Spleen (tissue), 11 donors: ENCODE results near the gene SIX5. TPM values are rescaled to one million over a fixed set of nuclear protein-coding genes. Genes with fewer than 3 reads are reported as not detected.

Experiments
- DNase-seq: peaks from one replicate; pipeline ENCODE4 v3.0.0-alpha.2; 2020
- H3K27ac ChIP-seq, 8 donors: fragments of 200-600 bp; sonication (generic) in 7 of 8; 1 replicate in 4 of 8; 2 replicates in 4 of 8; pipeline versions ENCODE4 v1.5.0 to v1.8.0; 2016 to 2021; ENCODE audit warnings: inconsistent platforms in 4 of 8, mild to moderate bottlenecking in 4 of 8, moderate library complexity in 1 of 8
- H3K27me3 ChIP-seq, 7 donors: fragments of 200-600 bp; sonication (generic) in 6 of 7; replicated peaks in 1 of 7; 1 replicate in 4 of 7; 2 replicates in 3 of 7; pipeline versions ENCODE4 v1.5.0 to v1.8.0; 2016 to 2021; ENCODE audit warnings: inconsistent platforms in 3 of 7, mild to moderate bottlenecking in 1 of 7
- H3K36me3 ChIP-seq, 6 donors: fragments of 200-600 bp; sonication (generic) in 5 of 6; 1 replicate in 4 of 6; 2 replicates in 2 of 6; pipeline versions ENCODE4 v1.5.0 to v1.8.0; 2016 to 2021; ENCODE audit warnings: inconsistent platforms in 2 of 6
- H3K4me1 ChIP-seq, 6 donors: fragments of 200-600 bp; sonication (generic) in 5 of 6; 1 replicate in 3 of 6; 2 replicates in 3 of 6; pipeline versions ENCODE4 v1.5.0 to v1.8.0; 2016 to 2021; ENCODE audit warnings: inconsistent platforms in 3 of 6
- H3K4me3 ChIP-seq, 8 donors: fragments of 200-600 bp; sonication (generic) in 7 of 8; 1 replicate in 4 of 8; 2 replicates in 4 of 8; pipeline versions ENCODE4 v1.5.0 to v1.8.0; 2016 to 2021; ENCODE audit warnings: inconsistent platforms in 4 of 8, mild to moderate bottlenecking in 4 of 8, moderate library complexity in 2 of 8
- H3K9me3 ChIP-seq, 8 donors: fragments of 200-600 bp; sonication (generic) in 7 of 8; 1 replicate in 4 of 8; 2 replicates in 4 of 8; pipeline versions ENCODE4 v1.5.0 to v1.8.0; 2016 to 2021; ENCODE audit warnings: inconsistent platforms in 4 of 8
- POLR2A ChIP-seq, 3 donors: fragments of 450-650 bp; IDR thresholded peaks; one replicate each; pipeline ENCODE4 v1.5.1; 2017; ENCODE audit warnings: antibody characterized with exemption in 3 of 3, mild to moderate bottlenecking in 1 of 3
- POLR2AphosphoS5 ChIP-seq, 3 donors: sonication (generic); formaldehyde crosslinking; IDR thresholded peaks; one replicate each; pipeline ENCODE4 v1.5.1; 2017; ENCODE audit warnings: antibody characterized with exemption in 3 of 3
- WGBS, 5 donors: extraction: QIAGEN DNeasy Blood & Tissue Kit in 3 of 5; methylation state at CpG; one replicate each; pipeline versions ENCODE4 v1.1.5 to v1.1.7; 2013 to 2018; 5-methylcytosine and 5-hydroxymethylcytosine counted together
- intact Hi-C: fragments of 100-400 bp; cut with DNase I; formaldehyde crosslinking; loops from one replicate; pipeline ENCODE4 v1.15.0; 2023; ENCODE audit warnings: low total_unique reads
- polyA plus RNA-seq, 3 donors: library from polyadenylated mRNA; stranded (reverse); fragments of 200-250 nt; gene quantifications; one replicate each; pipeline ENCODE4 v1.2.1, GENCODE V29; 2013
- total RNA-seq, 7 donors: library from RNA; depleted of rRNA in 3 of 7; stranded (reverse); fragments of >200 nt in 3 of 7; fragmentation: NEBNext Ultra II Directional in 4 of 7; extraction: Animal tissue kit (Norgen Biotek cat#: 25700) in 4 of 7; gene quantifications; one replicate each; pipeline versions ENCODE4 v1.1.0 to v1.2.1, GENCODE V29; 2016 to 2021
- TF ChIP-seq, protein P1 (sequence below), 11 experiments: fragments of 200-600 bp in 7 of 11; fragments of 450-650 bp in 4 of 11; sonication (generic) in 4 of 11; IDR thresholded peaks in 8 of 11; conservative IDR thresholded peaks in 3 of 11; 1 replicate in 7 of 11; 2 replicates in 4 of 11; pipeline versions ENCODE4 v1.4.0 to v1.8.0; 2016 to 2021; ENCODE audit warnings: antibody characterized with exemption in 11 of 11, inconsistent platforms in 4 of 11, mild to moderate bottlenecking in 1 of 11
- donor health status: healthy with polysubstance abuse.
- donor health status: DM: no; HTN: no; CAD: no; lungs with moderate emphysema.
- donor health status: DM: no; HTN: no; CAD: no.
- donor health status: Bipolar disorder and iron deficiency.
- donor health status: healthy.
- donor health status: DM: no; HTN: no; CAD: no.
- donor health status: DM: yes; HTN: yes; CAD: no.

The SIX5 gene
- total and polyA plus RNA-seq, 10 donors = 4.4 to 13.2 (median 8.1) TPM

DNA sequence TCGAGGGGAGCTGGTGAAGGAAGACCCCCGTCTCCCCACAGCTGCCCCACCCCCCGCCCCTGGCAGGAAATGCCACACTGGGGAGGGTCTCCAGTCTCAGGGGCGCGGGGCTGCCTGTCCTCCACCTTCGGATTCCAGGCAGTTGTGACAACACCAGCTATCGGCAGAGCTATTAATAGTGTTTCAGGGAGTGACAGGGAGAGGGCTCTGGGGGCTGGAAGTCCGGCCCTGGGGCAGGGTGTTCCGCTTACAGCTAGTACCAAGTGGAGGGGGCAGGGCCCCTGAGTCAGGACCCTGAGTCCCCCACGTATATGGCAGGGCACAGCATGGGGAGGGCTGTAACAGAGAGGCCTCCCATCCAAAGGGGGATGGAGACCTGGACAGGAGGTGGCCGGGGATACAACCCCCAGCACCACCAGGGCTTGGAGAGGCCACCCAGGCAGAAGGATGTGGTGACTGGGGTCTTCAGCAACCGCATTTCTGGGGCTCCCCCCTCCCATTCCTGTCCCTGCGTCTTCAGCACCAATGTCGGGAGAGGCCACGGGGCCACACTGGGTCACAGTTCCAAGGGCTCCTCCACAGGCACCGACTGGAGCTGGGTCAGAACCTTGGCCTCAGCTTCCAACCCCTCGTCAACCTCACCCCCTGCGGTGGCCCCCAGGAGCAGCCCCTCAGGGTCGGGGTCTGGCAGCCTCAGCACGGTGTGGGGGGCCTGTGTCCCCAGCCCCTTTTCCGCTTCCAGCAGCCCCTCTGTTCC is 3.9 kb downstream of the SIX5 start:
- Histone ChIP-seq H3K27me3 (peaks cover 0 to 75% (median 11%) of the 10 kb centered on the region in 7 donors), H3K27ac (peak overlapping the region in 4 of 8 donors; percentile 31 to 89 (median 88)), H3K36me3 (no peaks in the 10 kb centered on the region), H3K4me1 (peaks cover 3 to 62% (median 35%) of the 10 kb centered on the region in 6 donors), H3K4me3 (no peak overlapping the region), H3K9me3 (no peaks in the 10 kb centered on the region)
- 52 to 70% (median 64%) methylated on average over 14 to 21 of the region's 21 CpGs for WGBS, 5 donors
- intact Hi-C loops = no loop called here
- no peak for DNase-seq
- TF ChIP-seq, protein P1, sequence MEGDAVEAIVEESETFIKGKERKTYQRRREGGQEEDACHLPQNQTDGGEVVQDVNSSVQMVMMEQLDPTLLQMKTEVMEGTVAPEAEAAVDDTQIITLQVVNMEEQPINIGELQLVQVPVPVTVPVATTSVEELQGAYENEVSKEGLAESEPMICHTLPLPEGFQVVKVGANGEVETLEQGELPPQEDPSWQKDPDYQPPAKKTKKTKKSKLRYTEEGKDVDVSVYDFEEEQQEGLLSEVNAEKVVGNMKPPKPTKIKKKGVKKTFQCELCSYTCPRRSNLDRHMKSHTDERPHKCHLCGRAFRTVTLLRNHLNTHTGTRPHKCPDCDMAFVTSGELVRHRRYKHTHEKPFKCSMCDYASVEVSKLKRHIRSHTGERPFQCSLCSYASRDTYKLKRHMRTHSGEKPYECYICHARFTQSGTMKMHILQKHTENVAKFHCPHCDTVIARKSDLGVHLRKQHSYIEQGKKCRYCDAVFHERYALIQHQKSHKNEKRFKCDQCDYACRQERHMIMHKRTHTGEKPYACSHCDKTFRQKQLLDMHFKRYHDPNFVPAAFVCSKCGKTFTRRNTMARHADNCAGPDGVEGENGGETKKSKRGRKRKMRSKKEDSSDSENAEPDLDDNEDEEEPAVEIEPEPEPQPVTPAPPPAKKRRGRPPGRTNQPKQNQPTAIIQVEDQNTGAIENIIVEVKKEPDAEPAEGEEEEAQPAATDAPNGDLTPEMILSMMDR (IDR thresholded peaks at IDR 0.05 in 8 of 11, conservative IDR thresholded peaks at IDR 0.05 in 3 of 11) = no peak

DNA sequence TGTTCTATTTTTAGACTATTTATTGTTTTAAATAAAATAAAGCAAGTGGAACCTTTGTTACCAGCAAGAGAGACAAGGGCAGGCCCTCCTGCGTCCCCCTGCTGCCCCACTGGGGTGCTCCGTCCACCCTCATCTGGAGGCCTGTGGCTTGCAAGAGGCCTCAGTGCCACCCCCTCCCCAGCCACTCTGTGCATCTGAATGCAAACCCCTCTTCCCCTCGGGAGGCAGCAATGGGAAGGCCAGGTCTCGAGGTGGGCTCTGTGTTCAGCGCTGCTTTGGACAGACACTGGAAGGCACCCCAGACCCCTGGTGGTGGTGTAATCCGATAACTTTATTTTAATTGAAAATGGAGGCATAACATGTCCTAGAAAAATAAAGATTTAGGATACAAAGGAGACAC is 4.6 kb downstream of the SIX5 start:
- 68 to 79% (median 75%) methylated on average over 6 of the region's 6 CpGs for WGBS, 5 donors
- no peak for DNase-seq
- H3K4me3 ChIP-seq = no peak overlapping the region
- peaks cover 0 to 55% (median 31%) of the 10 kb centered on the region in 6 donors for H3K4me1 ChIP-seq
- H3K27me3 ChIP-seq = peaks cover 0 to 75% (median 11%) of the 10 kb centered on the region in 7 donors
- no peaks in the 10 kb centered on the region for H3K9me3 ChIP-seq
- intact Hi-C loops = no loop called here
- H3K27ac ChIP-seq = peak overlapping the region in 4 of 8 donors; percentile 31 to 89 (median 88)
- no peaks in the 10 kb centered on the region for H3K36me3 ChIP-seq
- TF ChIP-seq POLR2AphosphoS5 (IDR thresholded peaks at IDR 0.05) (no peak), POLR2A (IDR thresholded peaks at IDR 0.05) (no peak)
- TF ChIP-seq, protein P1 (IDR thresholded peaks at IDR 0.05 in 8 of 11, conservative IDR thresholded peaks at IDR 0.05 in 3 of 11) = no peak

DNA sequence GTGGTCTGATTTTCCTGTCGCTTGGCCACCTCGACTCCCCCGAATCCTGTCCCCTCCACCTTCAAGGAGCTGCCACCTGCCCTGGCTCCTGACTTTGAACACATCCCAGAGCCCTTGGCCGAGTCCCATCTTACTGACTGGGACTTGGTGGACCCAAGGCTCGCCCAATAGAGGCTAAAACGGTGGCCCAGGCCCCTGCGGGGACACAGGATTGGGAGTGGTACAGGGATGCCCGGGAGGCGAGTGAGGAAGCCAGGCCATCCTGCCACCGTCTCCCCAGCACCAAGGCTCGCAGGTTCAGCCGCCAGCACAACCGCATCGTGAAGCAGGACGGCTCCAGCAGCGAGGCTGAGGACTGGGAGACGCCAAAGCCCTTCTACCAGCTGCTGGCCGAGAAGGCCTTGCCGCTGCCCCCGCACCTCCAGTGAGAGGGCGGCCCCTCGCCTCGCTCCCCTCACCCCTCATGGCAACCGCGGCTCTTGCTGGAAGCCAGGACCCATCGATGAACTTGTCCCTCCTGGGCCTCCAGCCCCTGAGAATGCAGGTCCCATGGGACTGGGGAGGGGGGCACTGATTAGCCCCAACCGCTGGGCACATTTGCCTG is 5.3 kb downstream of the SIX5 start:
- no peaks in the 10 kb centered on the region for H3K9me3 ChIP-seq
- DNase-seq = no peak
- WGBS, 5 donors = 63 to 75% (median 66%) methylated on average over 8 to 27 of the region's 27 CpGs
- no peak overlapping the region for H3K4me3 ChIP-seq
- H3K36me3 ChIP-seq = no peaks in the 10 kb centered on the region
- peak overlapping the region in 3 of 8 donors; percentile 11 to 89 (median 36) for H3K27ac ChIP-seq
- intact Hi-C loops = no loop called here
- H3K4me1 ChIP-seq = peaks cover 0 to 49% (median 28%) of the 10 kb centered on the region in 6 donors
- peaks cover 0 to 69% (median 11%) of the 10 kb centered on the region in 7 donors for H3K27me3 ChIP-seq
- TF ChIP-seq POLR2A (IDR thresholded peaks at IDR 0.05) (no peak), POLR2AphosphoS5 (IDR thresholded peaks at IDR 0.05) (peak in 2 of 3 donors; percentile 53 to 59)

DNA sequence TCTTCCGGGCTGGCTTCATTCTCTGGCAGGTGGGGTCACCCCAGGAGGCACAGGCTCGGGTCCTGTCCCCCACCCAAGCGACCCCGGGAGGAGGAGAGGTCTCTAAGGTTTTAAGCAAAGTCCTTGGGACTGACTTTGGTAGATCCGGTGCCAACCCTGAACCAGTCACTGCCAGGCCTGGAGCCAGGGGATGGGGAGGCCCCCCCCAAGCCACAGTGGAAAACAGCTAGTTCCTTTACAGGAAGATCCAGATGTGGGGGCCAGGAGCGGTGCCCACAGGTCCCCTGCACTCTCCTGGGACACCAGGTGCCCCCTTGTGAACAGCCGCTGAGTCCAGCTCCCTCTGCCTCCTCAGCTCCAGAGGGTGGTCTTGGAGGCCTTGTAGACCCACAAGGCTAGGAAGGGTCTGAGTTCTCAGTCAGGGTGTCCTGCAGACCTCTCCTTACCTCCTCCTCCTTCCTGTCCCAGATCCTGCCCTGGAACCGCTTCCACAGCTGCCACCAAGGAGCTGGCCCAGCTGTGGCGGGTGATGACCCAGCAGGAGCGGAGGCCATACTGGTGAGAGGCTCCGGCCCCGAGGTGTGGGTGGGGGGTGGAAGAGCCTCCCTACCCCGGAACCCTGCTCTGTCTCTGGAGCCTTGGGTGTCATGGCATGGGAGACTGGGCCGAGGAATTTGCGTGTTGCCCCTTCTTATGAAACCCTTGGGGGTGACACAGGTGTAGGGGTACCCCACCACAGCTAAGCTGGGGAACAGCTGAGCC is 6.0 kb downstream of the SIX5 start:
- no peak overlapping the region for H3K27ac ChIP-seq
- TF ChIP-seq POLR2AphosphoS5 (IDR thresholded peaks at IDR 0.05) = no peak
- TF ChIP-seq, protein P1 (IDR thresholded peaks at IDR 0.05 in 8 of 11, conservative IDR thresholded peaks at IDR 0.05 in 3 of 11) = no peak
- TF ChIP-seq POLR2A (IDR thresholded peaks at IDR 0.05) = no peak
- H3K9me3 ChIP-seq = no peaks in the 10 kb centered on the region
- no peak overlapping the region for H3K4me3 ChIP-seq
- DNase-seq = no peak
- 81 to 89% (median 87%) methylated on average over 7 to 15 of the region's 15 CpGs for WGBS, 5 donors
- peaks cover 0 to 62% (median 10%) of the 10 kb centered on the region in 7 donors for H3K27me3 ChIP-seq
- peaks cover 0 to 41% (median 25%) of the 10 kb centered on the region in 6 donors for H3K4me1 ChIP-seq
- H3K36me3 ChIP-seq = no peaks in the 10 kb centered on the region
- intact Hi-C loops = no loop called here
